ENCODE measurements around the gene GMCL2. TPM values are rescaled to one million over a fixed set of nuclear protein-coding genes. Genes with fewer than 3 reads are reported as not detected.
A peak's percentile ranks its signal among the peaks of the same experiment; 100 is the strongest.

GMCL2 gene
- total RNA-seq = not detected
- polyA plus RNA-seq = not detected

- no peak for DNase-seq
- no peak for ATAC-seq
- Histone ChIP-seq H3K27ac (no peak within 1 kb of the TSS), H3K4me1 (no peaks in the 10 kb centered on the region), H3K27me3 (no peaks in the 10 kb centered on the region), H3K4me3 (no peak within 1 kb of the TSS), H3K9me3 (no peaks in the 10 kb centered on the region), H3K36me3 (no peaks in the 10 kb centered on the region)
- no peak for TF ChIP-seq CTCF (IDR thresholded peaks at IDR 0.05)
- intact Hi-C loops (cut with DNase I) = no loop called here
- 70 to 80% methylated on average over 25 to 27 of the region's 27 CpGs for WGBS, 2 donors
- no peak for FAIRE-seq
These were observed at the start of gene GMCL2 for GRCh38 chr5:178187014-178187413. TSS of gene GMCL2 (minus strand) at chr5:178187371. CDS start at chr5:178187299, 72 bp downstream.

- intact Hi-C loops (cut with DNase I) = no loop called here
- Histone ChIP-seq H3K27me3 (no peaks in the 10 kb centered on the region), H3K4me1 (peaks cover 0 to 21% (median 0%) of the 10 kb centered on the region in 3 donors), H3K9me3 (no peaks in the 10 kb centered on the region), H3K27ac (peak overlapping the region; percentile 35 to 66 (median 54)), H3K36me3 (no peaks in the 10 kb centered on the region), H3K4me3 (no peak overlapping the region)
- TF ChIP-seq CTCF (IDR thresholded peaks at IDR 0.05) = no peak
- DNase-seq (peak in 5 of 6 donors; percentile 47 to 73 (median 64)), ATAC-seq (peak in 3 of 4 donors; percentile 23 to 40 (median 29)), FAIRE-seq (no peak)
- WGBS, 2 donors = 17 to 20% methylated on average over 4 of the region's 4 CpGs
These were observed 49.5 kb upstream of the GMCL2 start for GRCh38 chr5:178236679-178237078.

GRCh38 chr5:178236126-178236525 lies 49.0 kb upstream of the GMCL2 start:
- 80 to 90% methylated on average over 9 of the region's 9 CpGs for WGBS, 2 donors
- H3K27me3 ChIP-seq = no peaks in the 10 kb centered on the region

GRCh38 chr5:178235588-178235974 lies 48.4 kb upstream of the GMCL2 start:
- Histone ChIP-seq H3K4me1 (peaks cover 0 to 30% (median 8%) of the 10 kb centered on the region in 3 donors), H3K36me3 (no peaks in the 10 kb centered on the region), H3K27ac (no peak overlapping the region), H3K9me3 (no peaks in the 10 kb centered on the region), H3K4me3 (no peak overlapping the region), H3K27me3 (no peaks in the 10 kb centered on the region)
- intact Hi-C loops (cut with DNase I) = no loop called here
- 76 to 84% methylated on average over 3 of the region's 3 CpGs for WGBS, 2 donors
- no peak for ATAC-seq
- DNase-seq = peak in 1 of 6 donors; percentile 15
- FAIRE-seq = no peak
- TF ChIP-seq CTCF (IDR thresholded peaks at IDR 0.05) = no peak

More at GRCh38 chr5:178236126-178236525, 49.0 kb upstream of the GMCL2 start:
- Histone ChIP-seq H3K36me3 (no peaks in the 10 kb centered on the region), H3K4me3 (no peak overlapping the region), H3K9me3 (no peaks in the 10 kb centered on the region), H3K4me1 (peaks cover 0 to 25% (median 5%) of the 10 kb centered on the region in 3 donors), H3K27ac (peak overlapping the region in 3 of 4 donors; percentile 48 to 66 (median 59))
- ATAC-seq (no peak), DNase-seq (peak in 1 of 6 donors; percentile 34), FAIRE-seq (no peak)
- TF ChIP-seq CTCF (IDR thresholded peaks at IDR 0.05) = no peak
- intact Hi-C loops (cut with DNase I) = no loop called here

GRCh38 chr5:178234750-178235587 lies 47.8 kb upstream of the GMCL2 start:
- peak in 2 of 4 donors; percentile 9 to 36 for ATAC-seq

More at GRCh38 chr5:178234750-178235587, 47.8 kb upstream of the GMCL2 start:
- Histone ChIP-seq H3K27me3 (no peaks in the 10 kb centered on the region), H3K9me3 (no peaks in the 10 kb centered on the region), H3K4me1 (peaks cover 0 to 36% (median 8%) of the 10 kb centered on the region in 3 donors), H3K27ac (no peak overlapping the region), H3K4me3 (no peak overlapping the region), H3K36me3 (no peaks in the 10 kb centered on the region)
- peak; percentile 42 to 56 (median 48) for TF ChIP-seq CTCF (IDR thresholded peaks at IDR 0.05)
- intact Hi-C loops (cut with DNase I) = no loop called here
- 24 to 28% methylated on average over 12 of the region's 12 CpGs for WGBS, 2 donors
- FAIRE-seq (no peak), DNase-seq (peak; percentile 37 to 87 (median 62))
